ENCODE results near the gene TEX29.

- TF ChIP-seq POLR2A (IDR thresholded peaks at IDR 0.05) (no peak), CTCF (IDR thresholded peaks at IDR 0.05 in 4 of 5, conservative IDR thresholded peaks at IDR 0.05 in 1 of 5) (no peak)
Observed at GRCh38 chr13:111359237-111359915, 38.9 kb downstream of the TEX29 start.

All from gastrocnemius medialis (tissue), 4 donors.